ENCODE data around the gene RPS6KA5. TPM values are rescaled to one million over a fixed set of nuclear protein-coding genes. Genes with fewer than 3 reads are reported as not detected.

RPS6KA5 gene
- total RNA-seq, 1 experiment from 2014 or later: 24.2 TPM

- Histone ChIP-seq H3K36me3 (ENCODE audit: control insufficient read depth in 1 of 2, insufficient read depth in 2 of 2, low read length in 2 of 2) (no peaks in the 10 kb centered on the region), H3K9me2 (ENCODE audit: insufficient read depth) (no peaks in the 10 kb centered on the region), H4K20me1 (ENCODE audit: insufficient read depth) (no peaks in the 10 kb centered on the region), H2AFZ (ENCODE audit: low read depth, low read length, poor library complexity, severe bottlenecking) (no peak overlapping the region), H3K9ac (ENCODE audit: low read length) (no peak overlapping the region), H3K4me1 (ENCODE audit: control insufficient read depth in 1 of 2, insufficient read depth in 2 of 2, low read length in 2 of 2) (peaks cover 13 to 32% of the 10 kb centered on the region in 2 experiments), H3K9me3 (ENCODE audit: control insufficient read depth in 1 of 2, insufficient read depth in 1 of 2, low read depth in 1 of 2, low read length in 2 of 2) (no peaks in the 10 kb centered on the region), H3K4me2 (ENCODE audit: low read length) (peak overlapping the region; percentile 17), H3K27me3 (ENCODE audit: insufficient read depth, low read length) (no peaks in the 10 kb centered on the region), H3K27ac (ENCODE audit: low read depth, low read length) (no peak overlapping the region), H3K79me2 (ENCODE audit: insufficient read depth, low read length) (no peaks in the 10 kb centered on the region), H3K4me3 (replicated peaks in 1 of 2; ENCODE audit: low read depth in 1 of 2, low read length in 2 of 2) (no peak overlapping the region)
- ChIA-PET CTCF (no interaction called here), RAD21 (ENCODE audit: low non-redundant PET in 1 of 2, low total read pairs in 2 of 2, uncharacterized antibody in 2 of 2, unreplicated experiment in 2 of 2) (no interaction called here), POLR2A (no interaction called here)
- 0 out of 2 replicates have a peak, but pooled peaks have one; percentile 19 for TF ChIP-seq FOSL1 (IDR thresholded peaks at IDR 0.05; ENCODE audit: low read depth)
- no peak for TF ChIP-seq POLR2A (IDR thresholded peaks at IDR 0.05; ENCODE audit: borderline replicate concordance, extremely low read depth, insufficient read depth, insufficient read length)
- 0 out of 2 replicates have a peak, but pooled peaks have one; percentile 22 for TF ChIP-seq JUND (IDR thresholded peaks at IDR 0.05)
- ATAC-seq (peak; percentile 42; the same call in 1 of the 2 replicates), DNase-seq (ENCODE audit: low read depth, low spot score) (no peak)
- no TSS peak for BruUV-seq (replicated peaks)
- intact Hi-C loops (cut with micrococcal nuclease): no loop called here
These were observed 213.9 kb downstream of the RPS6KA5 start for GRCh38 chr14:90846511-90846910.

- ATAC-seq (no peak), DNase-seq (ENCODE audit: low read depth, low spot score) (no peak)
- no peak overlapping the region for H3K27ac ChIP-seq (ENCODE audit: low read depth, low read length)
- no peaks in the 10 kb centered on the region for H3K79me2 ChIP-seq (ENCODE audit: insufficient read depth, low read length)
- TF ChIP-seq MAX (IDR thresholded peaks at IDR 0.05): no peak
- no peak for TF ChIP-seq ZNF274 (IDR thresholded peaks at IDR 0.05; ENCODE audit: low read depth, low read length)
- no peak for TF ChIP-seq EZH2 (IDR thresholded peaks at IDR 0.05)
- TF ChIP-seq SIN3A (IDR thresholded peaks at IDR 0.05; ENCODE audit: low read depth): no peak
- no peak for TF ChIP-seq ATF3 (IDR thresholded peaks at IDR 0.05)
- TF ChIP-seq ELF1 (IDR thresholded peaks at IDR 0.05; ENCODE audit: borderline replicate concordance, low read depth): no peak
- TF ChIP-seq ZBTB33 (IDR thresholded peaks at IDR 0.05; ENCODE audit: extremely low read depth, insufficient replicate concordance, low read length): no peak
- TF ChIP-seq SRF (IDR thresholded peaks at IDR 0.05; ENCODE audit: low read depth): no peak
- no peak for TF ChIP-seq POLR2AphosphoS5 (IDR thresholded peaks at IDR 0.05; ENCODE audit: low read depth, low read length)
- no peak for TF ChIP-seq EZH2phosphoT487 (IDR thresholded peaks at IDR 0.05; ENCODE audit: borderline replicate concordance)
- no peak for TF ChIP-seq FOSL1 (IDR thresholded peaks at IDR 0.05; ENCODE audit: low read depth)
- no peak for TF ChIP-seq CEBPB (IDR thresholded peaks at IDR 0.05; ENCODE audit: low read depth)
- no peak for TF ChIP-seq POLR2A (IDR thresholded peaks at IDR 0.05; ENCODE audit: borderline replicate concordance, extremely low read depth, insufficient read depth, insufficient read length)
- TF ChIP-seq YY1 (IDR thresholded peaks at IDR 0.05; ENCODE audit: extremely low read depth, insufficient replicate concordance, low read depth, low read length): no peak
- TF ChIP-seq JUND (IDR thresholded peaks at IDR 0.05): no peak
- no peak for TF ChIP-seq TCF7L2 (IDR thresholded peaks at IDR 0.05; ENCODE audit: borderline replicate concordance, extremely low read depth, insufficient read depth, insufficient read length)
- TF ChIP-seq CBX3 (IDR thresholded peaks at IDR 0.05; ENCODE audit: low read depth): no peak
- no peak for TF ChIP-seq ZFX (IDR thresholded peaks at IDR 0.05)
- RAD21 ChIA-PET (ENCODE audit: low non-redundant PET in 1 of 2, low total read pairs in 2 of 2, uncharacterized antibody in 2 of 2, unreplicated experiment in 2 of 2): no interaction called here
- intact Hi-C loops (cut with micrococcal nuclease): no loop called here
- H3K27me3 ChIP-seq (ENCODE audit: insufficient read depth, low read length): no peaks in the 10 kb centered on the region
- H2AFZ ChIP-seq (ENCODE audit: low read depth, low read length, poor library complexity, severe bottlenecking): no peak overlapping the region
- no peak overlapping the region for H3K4me2 ChIP-seq (ENCODE audit: low read length)
- H3K9ac ChIP-seq (ENCODE audit: low read length): no peak overlapping the region
- H3K36me3 ChIP-seq (ENCODE audit: control insufficient read depth in 1 of 2, insufficient read depth in 2 of 2, low read length in 2 of 2): no peaks in the 10 kb centered on the region
- no peaks in the 10 kb centered on the region for H3K9me3 ChIP-seq (ENCODE audit: control insufficient read depth in 1 of 2, insufficient read depth in 1 of 2, low read depth in 1 of 2, low read length in 2 of 2)
- no peak overlapping the region for H3K4me3 ChIP-seq (replicated peaks in 1 of 2; ENCODE audit: low read depth in 1 of 2, low read length in 2 of 2)
- H4K20me1 ChIP-seq (ENCODE audit: insufficient read depth): no peaks in the 10 kb centered on the region
- POLR2A ChIA-PET: no interaction called here
- no peaks in the 10 kb centered on the region for H3K9me2 ChIP-seq (ENCODE audit: insufficient read depth)
- CTCF ChIA-PET: no interaction called here
- peaks cover 0 to 13% of the 10 kb centered on the region in 2 experiments; a peak in 2 of 4 replicates for H3K4me1 ChIP-seq (ENCODE audit: control insufficient read depth in 1 of 2, insufficient read depth in 2 of 2, low read length in 2 of 2)
- no TSS peak for BruUV-seq (replicated peaks)
These were observed 216.1 kb downstream of the RPS6KA5 start for GRCh38 chr14:90844321-90844720.

Measured in HCT116 (cell line).